Chondrocyte (in vitro differentiated cells): Measurements from ENCODE around the gene STIM1. TPM values are rescaled to one million over a fixed set of nuclear protein-coding genes. Genes with fewer than 3 reads are reported as not detected.

Experiments
- DNase-seq: peaks from one replicate; pipeline ENCODE4 v3.0.0; 2021; ENCODE audit warnings: mixed read lengths, low spot score
- H3K27ac Mint-ChIP-seq: one replicate; pipeline ENCODE4 v1.8.0; 2021; ENCODE audit warnings: mild to moderate bottlenecking, moderate library complexity, mixed read lengths; ENCODE audit not compliant: unreplicated experiment
- H3K27me3 Mint-ChIP-seq: 2 replicates; pipeline ENCODE4 v1.8.0; 2021; ENCODE audit warnings: low read depth, mixed read lengths
- H3K36me3 Mint-ChIP-seq: 2 replicates; pipeline ENCODE4 v1.8.0; 2021; ENCODE audit warnings: low read depth, mixed read lengths
- H3K4me1 Mint-ChIP-seq: 2 replicates; pipeline ENCODE4 v1.8.0; 2021; ENCODE audit warnings: low read depth, mild to moderate bottlenecking, mixed read lengths
- H3K4me3 Mint-ChIP-seq: one replicate; pipeline ENCODE4 v1.8.0; 2021; ENCODE audit warnings: mild to moderate bottlenecking, moderate library complexity, mixed read lengths; ENCODE audit not compliant: unreplicated experiment
- H3K9me3 Mint-ChIP-seq: 2 replicates; pipeline ENCODE4 v1.8.0; 2021; ENCODE audit warnings: low read depth, mixed read lengths
- total RNA-seq: library from RNA; stranded (reverse); gene quantifications from 3 replicates; pipeline ENCODE4 v1.2.1, GENCODE V29; 2021
- TF ChIP-seq, protein P1 (sequence below): fragments of 200-600 bp; sonication (generic); IDR thresholded peaks from 2 replicates; pipeline ENCODE4 v1.5.0; 2021; ENCODE audit warnings: antibody characterized with exemption, mild to moderate bottlenecking, moderate library complexity

Gene STIM1
- total RNA-seq, 1 donor from 2014 or later = 50.7 TPM

DNA sequence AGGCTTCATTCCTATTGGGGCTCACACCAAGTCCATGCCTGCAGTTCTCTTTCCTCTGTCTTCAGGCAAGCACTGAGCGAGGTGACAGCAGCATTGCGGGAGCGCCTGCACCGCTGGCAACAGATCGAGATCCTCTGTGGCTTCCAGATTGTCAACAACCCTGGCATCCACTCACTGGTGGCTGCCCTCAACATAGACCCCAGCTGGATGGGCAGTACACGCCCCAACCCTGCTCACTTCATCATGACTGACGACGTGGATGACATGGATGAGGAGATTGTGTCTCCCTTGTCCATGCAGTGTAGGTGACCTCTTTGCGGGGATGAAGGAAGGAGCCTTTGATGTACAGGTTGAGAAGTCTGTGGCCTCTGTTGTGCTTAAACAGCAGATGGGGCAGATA is 227.7 kb downstream of the STIM1 start:
- TF ChIP-seq, protein P1, sequence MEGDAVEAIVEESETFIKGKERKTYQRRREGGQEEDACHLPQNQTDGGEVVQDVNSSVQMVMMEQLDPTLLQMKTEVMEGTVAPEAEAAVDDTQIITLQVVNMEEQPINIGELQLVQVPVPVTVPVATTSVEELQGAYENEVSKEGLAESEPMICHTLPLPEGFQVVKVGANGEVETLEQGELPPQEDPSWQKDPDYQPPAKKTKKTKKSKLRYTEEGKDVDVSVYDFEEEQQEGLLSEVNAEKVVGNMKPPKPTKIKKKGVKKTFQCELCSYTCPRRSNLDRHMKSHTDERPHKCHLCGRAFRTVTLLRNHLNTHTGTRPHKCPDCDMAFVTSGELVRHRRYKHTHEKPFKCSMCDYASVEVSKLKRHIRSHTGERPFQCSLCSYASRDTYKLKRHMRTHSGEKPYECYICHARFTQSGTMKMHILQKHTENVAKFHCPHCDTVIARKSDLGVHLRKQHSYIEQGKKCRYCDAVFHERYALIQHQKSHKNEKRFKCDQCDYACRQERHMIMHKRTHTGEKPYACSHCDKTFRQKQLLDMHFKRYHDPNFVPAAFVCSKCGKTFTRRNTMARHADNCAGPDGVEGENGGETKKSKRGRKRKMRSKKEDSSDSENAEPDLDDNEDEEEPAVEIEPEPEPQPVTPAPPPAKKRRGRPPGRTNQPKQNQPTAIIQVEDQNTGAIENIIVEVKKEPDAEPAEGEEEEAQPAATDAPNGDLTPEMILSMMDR = no peak
- Mint-ChIP-seq H3K4me3 (no peak overlapping the region), H3K36me3 (peaks cover 17% of the 10 kb centered on the region), H3K4me1 (peaks cover 10% of the 10 kb centered on the region), H3K27me3 (no peaks in the 10 kb centered on the region), H3K27ac (no peak overlapping the region), H3K9me3 (no peaks in the 10 kb centered on the region)
- DNase-seq = no peak

DNA sequence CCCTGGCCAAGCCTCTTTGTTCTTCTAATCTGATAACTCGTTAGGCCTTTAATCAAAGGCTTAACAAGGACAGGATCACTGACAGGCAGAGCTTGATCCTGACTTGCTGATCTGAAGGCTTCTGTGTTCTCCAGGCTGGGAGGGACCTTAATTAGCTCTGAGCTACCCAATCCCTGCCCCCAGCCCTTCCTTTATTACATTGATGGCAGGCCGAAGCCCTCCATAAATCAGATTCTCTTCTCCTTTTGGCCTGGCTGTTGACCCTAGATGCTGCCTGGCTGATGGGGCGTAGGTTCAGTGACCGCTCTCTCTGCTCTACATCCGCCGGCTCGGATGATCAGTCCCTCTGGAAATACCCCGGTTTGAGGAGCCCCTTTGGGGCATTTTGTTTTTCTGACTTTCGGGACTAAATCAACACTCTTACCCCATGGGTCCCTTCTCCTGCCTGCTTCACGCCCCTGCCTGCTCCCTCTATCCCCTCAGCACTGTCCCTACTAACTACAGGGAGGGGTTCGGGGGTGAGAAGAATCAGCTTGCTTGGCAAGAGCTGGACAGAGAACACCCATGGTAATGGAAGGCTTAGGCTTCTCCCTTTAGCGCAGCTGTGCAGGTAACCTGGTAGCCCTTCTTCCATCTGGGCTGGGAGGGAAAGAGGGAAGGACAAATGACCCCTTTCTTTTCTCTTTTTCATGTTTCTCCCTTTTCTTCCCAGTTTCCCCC is 229.1 kb downstream of the STIM1 start:
- TF ChIP-seq, protein P1 = no peak
- peaks cover 17% of the 10 kb centered on the region for H3K36me3 Mint-ChIP-seq
- no peak overlapping the region for H3K4me3 Mint-ChIP-seq
- no peak for DNase-seq
- H3K27ac Mint-ChIP-seq = no peak overlapping the region
- no peaks in the 10 kb centered on the region for H3K9me3 Mint-ChIP-seq
- no peaks in the 10 kb centered on the region for H3K27me3 Mint-ChIP-seq
- peaks cover 10% of the 10 kb centered on the region for H3K4me1 Mint-ChIP-seq

DNA sequence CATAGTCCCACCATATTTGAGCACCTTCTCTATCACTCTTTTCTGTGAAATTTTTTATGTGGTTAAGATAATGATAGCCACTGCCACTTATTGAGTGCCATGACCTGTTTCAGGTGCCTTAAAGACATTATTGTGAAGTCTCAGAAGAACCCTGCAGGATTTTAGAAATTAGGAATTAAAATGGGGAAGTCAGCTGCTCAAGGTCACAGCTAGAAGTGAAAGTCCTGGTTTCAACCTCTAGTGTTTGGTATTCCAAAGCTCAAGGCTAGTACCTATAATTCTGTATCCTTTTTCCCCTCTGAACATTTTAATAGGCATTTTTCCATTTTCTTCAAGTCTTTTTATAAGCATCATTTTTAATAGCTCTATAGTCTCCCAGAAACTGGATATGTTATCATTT is 230.1 kb downstream of the STIM1 start:
- Mint-ChIP-seq H3K9me3 (no peaks in the 10 kb centered on the region), H3K27ac (no peak overlapping the region), H3K36me3 (peaks cover 17% of the 10 kb centered on the region), H3K4me3 (no peak overlapping the region), H3K27me3 (no peaks in the 10 kb centered on the region), H3K4me1 (peaks cover 10% of the 10 kb centered on the region)
- no peak for DNase-seq
- TF ChIP-seq, protein P1 = no peak

DNA sequence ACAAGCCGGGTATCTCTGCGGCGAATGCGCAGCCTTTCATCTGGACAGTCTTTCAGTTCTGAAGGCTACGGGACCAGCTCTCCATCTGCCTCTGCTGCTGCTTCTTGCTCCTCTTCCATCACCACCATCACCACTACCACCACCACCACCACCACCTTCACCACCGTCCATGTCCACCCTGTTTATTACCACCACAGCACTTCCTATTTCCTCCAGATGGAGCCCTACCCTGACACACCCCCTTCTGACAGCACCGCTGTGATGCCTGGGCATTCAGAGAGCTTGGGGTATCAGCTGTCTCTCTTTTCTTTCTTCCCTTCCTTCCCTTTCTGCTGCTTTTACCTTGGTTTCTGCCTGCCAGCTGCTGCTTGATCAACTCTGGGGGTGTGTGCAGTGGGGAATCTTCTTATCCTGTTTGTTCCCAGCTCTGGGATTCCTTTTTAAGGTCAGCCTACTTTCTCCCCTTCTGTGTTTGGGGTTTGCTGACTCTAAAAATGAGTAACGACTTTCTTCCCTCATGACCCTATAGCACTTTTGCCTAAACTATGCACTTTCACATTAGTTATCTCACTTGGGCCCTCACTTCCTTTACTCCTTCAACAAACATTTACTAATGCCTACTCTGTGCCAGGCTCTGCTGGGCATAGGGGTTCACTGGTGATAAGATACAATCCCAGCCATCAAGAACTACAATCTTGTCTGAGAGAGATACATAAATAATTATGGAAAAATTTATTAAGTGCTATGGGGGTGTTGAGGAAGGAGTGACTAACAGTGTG is 231.3 kb downstream of the STIM1 start:
- Mint-ChIP-seq H3K27me3 (no peaks in the 10 kb centered on the region), H3K4me3 (no peak overlapping the region), H3K36me3 (peaks cover 15% of the 10 kb centered on the region), H3K4me1 (peaks cover 10% of the 10 kb centered on the region), H3K9me3 (no peaks in the 10 kb centered on the region), H3K27ac (peak overlapping the region; percentile 39)
- DNase-seq = no peak
- TF ChIP-seq, protein P1 = no peak

DNA sequence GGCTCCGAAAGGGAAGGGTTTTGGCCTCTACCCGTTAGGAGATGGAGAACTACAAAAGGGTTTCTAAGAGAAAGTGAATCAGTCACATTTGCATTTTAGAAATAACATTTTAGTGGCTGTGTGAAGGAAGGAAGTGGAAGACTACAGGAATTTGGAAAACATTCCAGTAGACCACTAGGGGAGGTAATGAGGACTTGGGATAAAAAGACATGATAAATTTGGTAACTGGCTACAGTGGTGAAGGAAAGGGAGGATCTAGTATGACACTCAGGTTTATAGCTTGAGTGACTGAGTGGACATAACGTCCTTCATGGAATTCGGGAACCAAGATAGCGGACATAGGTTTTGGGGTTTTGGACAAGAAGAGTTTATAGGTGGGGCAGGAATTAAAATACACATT is 232.1 kb downstream of the STIM1 start:
- H3K27ac Mint-ChIP-seq = peak overlapping the region; percentile 39
- no peak for DNase-seq

More for the DNA sequence above, 232.1 kb downstream of the STIM1 start:
- H3K4me3 Mint-ChIP-seq = no peak overlapping the region
- H3K4me1 Mint-ChIP-seq = peaks cover 10% of the 10 kb centered on the region
- H3K9me3 Mint-ChIP-seq = no peaks in the 10 kb centered on the region
- TF ChIP-seq, protein P1 = peak; percentile 61
- H3K27me3 Mint-ChIP-seq = no peaks in the 10 kb centered on the region
- peaks cover 15% of the 10 kb centered on the region for H3K36me3 Mint-ChIP-seq
